ENCODE results near the gene RGN.
"Not testable (repeated sequence)": the region's sequence is repeated elsewhere in the genome, so short reads cannot be mapped to it uniquely, and the experiment has no call there.

Gene RGN

GRCh38 chrX:47078129-47079043, at the start of gene RGN:
Gene RGN, plus strand, starts transcription at chrX:47078443. Its CDS starts 2,702 bp downstream, at chrX:47081145.
- no peak for DNase-seq

- peak; percentile 79 for DNase-seq
Measured at GRCh38 chrX:47030339-47030738, 47.9 kb upstream of the RGN start.

- no peak for DNase-seq
Measured at GRCh38 chrX:47047989-47048388, 30.3 kb upstream of the RGN start.

GRCh38 chrX:47059142-47059874, 18.9 kb upstream of the RGN start:
- DNase-seq, result no peak

- no peak for DNase-seq
Measured at GRCh38 chrX:47060708-47061107, 17.5 kb upstream of the RGN start.

- DNase-seq, result no peak
Measured at GRCh38 chrX:47061238-47061919, 16.9 kb upstream of the RGN start.

- DNase-seq, result no peak
Measured at GRCh38 chrX:47063179-47063578, 15.1 kb upstream of the RGN start.

- no peak for DNase-seq
Measured at GRCh38 chrX:47068214-47068613, 10.0 kb upstream of the RGN start.

- no peak for DNase-seq
Measured at GRCh38 chrX:47068720-47069119, 9.5 kb upstream of the RGN start.

GRCh38 chrX:47080215-47080914, 2.1 kb downstream of the RGN start:
- no peak for DNase-seq

- no peak for DNase-seq
Measured at GRCh38 chrX:47080915-47081236, 2.6 kb downstream of the RGN start.

GRCh38 chrX:47091149-47091775, 13.0 kb downstream of the RGN start:
- no peak for DNase-seq

- DNase-seq, result peak; percentile 50
Measured at GRCh38 chrX:47093248-47093647, 15.0 kb downstream of the RGN start.

- no peak for DNase-seq
Measured at GRCh38 chrX:47093860-47094259, 15.6 kb downstream of the RGN start.

- DNase-seq, result no peak
Measured at GRCh38 chrX:47097018-47097417, 18.8 kb downstream of the RGN start.

- no peak for DNase-seq
Measured at GRCh38 chrX:47098338-47099094, 20.3 kb downstream of the RGN start.

GRCh38 chrX:47101206-47101605, 23.0 kb downstream of the RGN start:
- no peak for DNase-seq

GRCh38 chrX:47110936-47111615, 32.8 kb downstream of the RGN start:
- DNase-seq, result not testable (repeated sequence)

GRCh38 chrX:47112316-47112954, 34.2 kb downstream of the RGN start:
- DNase-seq, result no peak

GRCh38 chrX:47116551-47117110, 38.4 kb downstream of the RGN start:
- DNase-seq, result peak; percentile 2

Measured in OCI-M1 (cell line).